ENCODE results near the gene ACADVL.
"Not testable (repeated sequence)": the region's sequence is repeated elsewhere in the genome, so short reads cannot be mapped to it uniquely, and the experiment has no call there.

DNA sequence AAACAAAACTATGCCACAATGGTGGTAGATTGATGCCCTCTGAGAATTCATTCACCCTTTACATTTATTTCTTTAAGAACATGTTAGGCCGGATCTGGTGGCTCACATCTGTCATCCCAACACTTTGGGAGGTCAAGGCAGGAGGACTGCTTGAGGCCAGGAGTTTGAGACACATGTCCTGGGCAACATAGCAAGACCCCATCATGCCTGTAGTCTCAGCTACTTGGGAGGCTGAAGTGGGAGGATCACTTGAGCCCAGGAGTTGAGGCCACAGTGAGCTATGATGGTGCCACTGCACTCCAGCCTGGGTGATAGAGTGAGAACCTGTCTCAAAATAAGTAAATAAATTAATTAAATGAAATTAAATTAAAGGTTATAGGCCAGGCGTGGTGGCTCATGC, 37.6 kb upstream of the ACADVL start:
- not testable (repeated sequence) for TF ChIP-seq ZFX (IDR thresholded peaks at IDR 0.05; ENCODE audit: borderline replicate concordance)
- TF ChIP-seq, protein P1, sequence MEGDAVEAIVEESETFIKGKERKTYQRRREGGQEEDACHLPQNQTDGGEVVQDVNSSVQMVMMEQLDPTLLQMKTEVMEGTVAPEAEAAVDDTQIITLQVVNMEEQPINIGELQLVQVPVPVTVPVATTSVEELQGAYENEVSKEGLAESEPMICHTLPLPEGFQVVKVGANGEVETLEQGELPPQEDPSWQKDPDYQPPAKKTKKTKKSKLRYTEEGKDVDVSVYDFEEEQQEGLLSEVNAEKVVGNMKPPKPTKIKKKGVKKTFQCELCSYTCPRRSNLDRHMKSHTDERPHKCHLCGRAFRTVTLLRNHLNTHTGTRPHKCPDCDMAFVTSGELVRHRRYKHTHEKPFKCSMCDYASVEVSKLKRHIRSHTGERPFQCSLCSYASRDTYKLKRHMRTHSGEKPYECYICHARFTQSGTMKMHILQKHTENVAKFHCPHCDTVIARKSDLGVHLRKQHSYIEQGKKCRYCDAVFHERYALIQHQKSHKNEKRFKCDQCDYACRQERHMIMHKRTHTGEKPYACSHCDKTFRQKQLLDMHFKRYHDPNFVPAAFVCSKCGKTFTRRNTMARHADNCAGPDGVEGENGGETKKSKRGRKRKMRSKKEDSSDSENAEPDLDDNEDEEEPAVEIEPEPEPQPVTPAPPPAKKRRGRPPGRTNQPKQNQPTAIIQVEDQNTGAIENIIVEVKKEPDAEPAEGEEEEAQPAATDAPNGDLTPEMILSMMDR (IDR thresholded peaks at IDR 0.05) = not testable (repeated sequence)
